DND-41 (cell line): ENCODE data around the gene PID1.

Source experiments
- CTCF ChIP-seq: IDR thresholded peaks from 2 replicates; pipeline ENCODE4 v1.5.1; 2012; ENCODE audit warnings: borderline replicate concordance, low read length, moderate library complexity, mild to moderate bottlenecking; ENCODE audit not compliant: poor library complexity, severe bottlenecking; ENCODE audit errors: extremely low read depth
- EZH2 ChIP-seq: IDR thresholded peaks from 3 replicates; pipeline ENCODE4 v1.6.1; 2012; ENCODE audit warnings: borderline replicate concordance, low read depth, mild to moderate bottlenecking, moderate library complexity, low read length, inconsistent platforms; ENCODE audit not compliant: severe bottlenecking

- no peak for TF ChIP-seq CTCF
- no peak for TF ChIP-seq EZH2
Measured at GRCh38 chr2:229218329-229218921, 52.7 kb downstream of the PID1 start.
